GM18907 (cell line): ENCODE results near the gene FRMD8.

Experiments
- ATAC-seq: cut with Tn5 transposase; IDR thresholded peaks from one replicate; pipeline ENCODE4 v1.9.1; 2021; ENCODE audit warnings: mild to moderate bottlenecking, moderate library complexity; ENCODE audit not compliant: unreplicated experiment

The FRMD8 gene

DNA sequence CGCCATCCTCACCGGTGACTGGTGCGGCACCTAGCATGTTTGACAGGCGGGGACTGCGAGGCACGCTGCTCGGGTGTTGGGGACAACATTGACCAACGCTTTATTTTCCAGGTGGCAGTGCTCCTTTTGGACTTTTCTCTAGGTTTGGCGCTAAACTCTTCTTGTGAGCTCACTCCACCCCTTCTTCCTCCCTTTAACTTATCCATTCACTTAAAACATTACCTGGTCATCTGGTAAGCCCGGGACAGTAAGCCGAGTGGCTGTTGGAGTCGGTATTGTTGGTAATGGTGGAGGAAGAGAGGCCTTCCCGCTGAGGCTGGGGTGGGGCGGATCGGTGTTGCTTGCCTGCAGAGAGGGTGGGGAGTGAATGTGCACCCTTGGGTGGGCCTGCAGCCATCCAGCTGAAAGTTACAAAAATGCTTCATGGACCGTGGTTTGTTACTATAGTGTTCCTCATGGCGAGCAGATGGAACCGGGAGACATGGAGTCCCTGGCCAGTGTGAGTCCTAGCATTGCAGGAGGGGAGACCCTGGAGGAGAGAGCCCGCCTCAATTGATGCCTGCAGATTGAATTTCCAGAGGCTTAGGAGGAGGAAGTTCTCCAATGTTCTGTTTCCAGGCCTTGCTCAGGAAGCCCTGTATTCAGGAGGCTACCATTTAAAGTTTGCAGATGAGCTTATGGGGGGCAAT, 37.2 kb downstream of the FRMD8 start:
- ATAC-seq = no peak

DNA sequence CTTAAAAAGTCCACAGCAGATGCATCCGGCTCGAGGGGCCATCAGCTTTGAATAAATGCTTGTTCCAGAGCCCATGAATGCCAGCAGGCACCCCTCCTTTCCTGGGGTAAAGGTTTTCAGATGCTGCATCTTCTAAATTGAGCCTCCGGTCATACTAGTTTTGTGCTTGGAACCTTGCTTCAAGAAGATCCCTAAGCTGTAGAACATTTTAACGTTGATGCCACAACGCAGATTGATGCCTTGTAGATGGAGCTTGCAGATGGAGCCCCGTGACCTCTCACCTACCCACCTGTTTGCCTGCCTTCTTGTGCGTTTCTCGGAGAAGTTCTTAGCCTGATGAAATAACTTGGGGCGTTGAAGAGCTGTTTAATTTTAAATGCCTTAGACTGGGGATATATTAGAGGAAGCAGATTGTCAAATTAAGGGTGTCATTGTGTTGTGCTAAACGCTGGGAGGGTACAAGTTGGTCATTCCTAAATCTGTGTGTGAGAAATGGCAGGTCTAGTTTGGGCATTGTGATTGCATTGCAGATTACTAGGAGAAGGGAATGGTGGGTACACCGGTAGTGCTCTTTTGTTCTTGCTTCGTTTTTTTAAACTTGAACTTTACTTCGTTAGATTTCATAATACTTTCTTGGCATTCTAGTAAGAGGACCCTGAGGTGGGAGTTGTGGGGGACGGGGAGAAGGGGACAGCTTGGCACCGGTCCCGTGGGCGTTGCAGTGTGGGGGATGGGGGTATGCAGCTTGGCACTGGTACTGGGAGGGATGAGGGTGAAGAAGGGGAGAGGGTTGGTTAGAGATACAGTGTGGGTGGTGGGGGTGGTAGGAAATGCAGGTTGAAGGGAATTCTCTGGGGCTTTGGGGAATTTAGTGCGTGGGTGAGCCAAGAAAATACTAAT, 38.0 kb downstream of the FRMD8 start:
- ATAC-seq = no peak

DNA sequence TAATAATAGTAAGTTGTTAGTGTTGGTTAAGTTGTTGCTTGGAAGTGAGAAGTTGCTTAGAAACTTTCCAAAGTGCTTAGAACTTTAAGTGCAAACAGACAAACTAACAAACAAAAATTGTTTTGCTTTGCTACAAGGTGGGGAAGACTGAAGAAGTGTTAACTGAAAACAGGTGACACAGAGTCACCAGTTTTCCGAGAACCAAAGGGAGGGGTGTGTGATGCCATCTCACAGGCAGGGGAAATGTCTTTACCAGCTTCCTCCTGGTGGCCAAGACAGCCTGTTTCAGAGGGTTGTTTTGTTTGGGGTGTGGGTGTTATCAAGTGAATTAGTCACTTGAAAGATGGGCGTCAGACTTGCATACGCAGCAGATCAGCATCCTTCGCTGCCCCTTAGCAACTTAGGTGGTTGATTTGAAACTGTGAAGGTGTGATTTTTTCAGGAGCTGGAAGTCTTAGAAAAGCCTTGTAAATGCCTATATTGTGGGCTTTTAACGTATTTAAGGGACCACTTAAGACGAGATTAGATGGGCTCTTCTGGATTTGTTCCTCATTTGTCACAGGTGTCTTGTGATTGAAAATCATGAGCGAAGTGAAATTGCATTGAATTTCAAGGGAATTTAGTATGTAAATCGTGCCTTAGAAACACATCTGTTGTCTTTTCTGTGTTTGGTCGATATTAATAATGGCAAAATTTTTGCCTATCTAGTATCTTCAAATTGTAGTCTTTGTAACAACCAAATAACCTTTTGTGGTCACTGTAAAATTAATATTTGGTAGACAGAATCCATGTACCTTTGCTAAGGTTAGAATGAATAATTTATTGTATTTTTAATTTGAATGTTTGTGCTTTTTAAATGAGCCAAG, 38.9 kb downstream of the FRMD8 start:
- ATAC-seq = no peak

DNA sequence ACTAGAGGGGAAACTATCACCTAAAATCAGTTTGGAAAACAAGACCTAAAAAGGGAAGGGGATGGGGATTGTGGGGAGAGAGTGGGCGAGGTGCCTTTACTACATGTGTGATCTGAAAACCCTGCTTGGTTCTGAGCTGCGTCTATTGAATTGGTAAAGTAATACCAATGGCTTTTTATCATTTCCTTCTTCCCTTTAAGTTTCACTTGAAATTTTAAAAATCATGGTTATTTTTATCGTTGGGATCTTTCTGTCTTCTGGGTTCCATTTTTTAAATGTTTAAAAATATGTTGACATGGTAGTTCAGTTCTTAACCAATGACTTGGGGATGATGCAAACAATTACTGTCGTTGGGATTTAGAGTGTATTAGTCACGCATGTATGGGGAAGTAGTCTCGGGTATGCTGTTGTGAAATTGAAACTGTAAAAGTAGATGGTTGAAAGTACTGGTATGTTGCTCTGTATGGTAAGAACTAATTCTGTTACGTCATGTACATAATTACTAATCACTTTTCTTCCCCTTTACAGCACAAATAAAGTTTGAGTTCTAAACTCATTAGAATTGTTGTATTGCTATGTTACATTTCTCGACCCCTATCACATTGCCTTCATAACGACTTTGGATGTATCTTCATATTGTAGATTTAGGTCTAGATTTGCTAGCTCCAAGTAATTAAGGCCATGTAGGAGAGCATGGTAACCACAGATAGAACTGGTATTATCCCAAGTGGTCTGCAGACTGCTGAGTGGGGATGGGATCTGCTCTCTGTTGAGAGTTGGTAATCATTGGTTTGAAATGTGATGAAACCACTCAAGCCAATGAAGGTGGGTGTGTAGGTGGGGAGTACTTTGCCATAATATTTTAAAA, 39.8 kb downstream of the FRMD8 start:
- ATAC-seq = no peak

DNA sequence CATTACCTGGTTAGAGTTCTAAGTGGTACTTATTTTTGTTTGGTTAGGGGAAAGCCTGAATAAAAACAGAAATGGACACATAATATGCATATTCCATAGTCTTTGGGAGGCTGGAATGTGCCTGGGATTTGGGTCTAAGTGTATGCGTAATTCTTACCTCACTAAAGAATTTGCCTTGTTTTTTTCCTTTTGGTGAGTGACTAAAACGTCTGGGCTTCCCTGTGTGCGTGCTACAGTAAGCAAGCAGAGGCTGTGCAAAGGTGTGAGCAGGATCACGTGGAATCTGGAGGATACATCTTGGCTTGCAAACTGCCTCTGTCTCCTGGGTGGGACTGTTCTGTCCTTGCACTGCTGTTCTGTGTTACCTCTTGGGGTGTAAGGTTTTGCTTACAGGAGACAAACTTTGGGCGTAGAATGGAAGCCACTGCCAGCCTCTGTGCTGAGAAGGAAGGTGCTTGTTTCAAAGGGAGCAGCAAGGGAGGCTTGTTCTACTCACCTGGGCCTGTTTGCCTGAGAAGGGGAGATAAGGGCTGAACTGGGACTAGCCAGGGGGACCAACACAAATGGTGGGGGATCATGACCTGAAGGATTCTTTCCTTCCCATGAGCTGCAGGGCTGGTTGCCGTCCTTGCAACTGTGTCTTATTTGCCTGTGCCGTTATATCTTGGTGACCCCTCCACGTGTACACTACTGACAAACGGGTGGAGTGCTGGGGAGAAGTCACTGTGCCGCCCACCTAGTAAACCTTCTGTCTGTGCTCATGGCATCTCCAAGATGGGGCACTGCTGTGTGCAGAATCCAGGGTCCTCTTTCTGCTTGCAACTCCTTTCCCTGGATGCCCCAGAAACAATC, 40.6 kb downstream of the FRMD8 start:
- no peak for ATAC-seq

DNA sequence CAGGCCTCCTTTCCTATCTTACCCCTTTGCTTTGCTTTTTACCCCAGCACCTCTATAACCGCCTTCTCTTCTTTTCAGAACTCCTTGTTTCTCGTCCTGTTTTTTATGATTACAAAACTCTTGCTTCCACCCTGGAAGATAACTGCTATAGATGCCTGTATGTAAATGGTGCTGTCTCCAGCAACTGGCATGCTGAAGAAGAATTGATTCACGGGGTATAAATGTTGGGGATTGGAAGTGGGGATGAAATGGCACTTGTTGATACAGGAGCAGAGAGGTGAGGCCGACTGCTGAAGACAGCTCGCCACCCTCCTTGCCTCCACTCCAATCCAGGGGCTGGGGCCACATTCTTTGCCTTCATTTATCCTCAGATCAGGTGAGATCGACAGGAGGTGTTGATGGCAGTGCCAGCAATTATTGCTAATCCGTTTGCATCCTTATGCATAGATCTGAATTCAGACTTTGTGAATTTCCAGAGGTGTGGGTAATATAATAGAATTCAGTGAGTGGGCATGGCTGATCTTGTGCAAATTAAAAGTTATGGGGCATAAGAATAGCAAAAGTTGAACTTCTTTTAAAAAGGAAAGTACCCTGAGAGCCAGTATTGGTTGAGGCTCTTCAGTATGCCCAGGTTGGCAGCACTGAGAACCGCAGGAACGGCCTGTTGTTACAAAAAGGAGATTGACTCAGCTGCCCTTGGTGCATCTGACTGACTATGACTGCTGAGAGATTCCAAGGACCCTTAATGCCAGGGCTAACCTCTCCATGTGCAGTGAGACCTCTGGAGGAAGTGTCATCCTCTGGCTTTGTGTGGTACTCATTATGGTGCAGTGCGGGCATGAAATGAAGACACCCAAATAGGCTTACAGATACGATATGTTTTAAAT, 41.5 kb downstream of the FRMD8 start:
- no peak for ATAC-seq

DNA sequence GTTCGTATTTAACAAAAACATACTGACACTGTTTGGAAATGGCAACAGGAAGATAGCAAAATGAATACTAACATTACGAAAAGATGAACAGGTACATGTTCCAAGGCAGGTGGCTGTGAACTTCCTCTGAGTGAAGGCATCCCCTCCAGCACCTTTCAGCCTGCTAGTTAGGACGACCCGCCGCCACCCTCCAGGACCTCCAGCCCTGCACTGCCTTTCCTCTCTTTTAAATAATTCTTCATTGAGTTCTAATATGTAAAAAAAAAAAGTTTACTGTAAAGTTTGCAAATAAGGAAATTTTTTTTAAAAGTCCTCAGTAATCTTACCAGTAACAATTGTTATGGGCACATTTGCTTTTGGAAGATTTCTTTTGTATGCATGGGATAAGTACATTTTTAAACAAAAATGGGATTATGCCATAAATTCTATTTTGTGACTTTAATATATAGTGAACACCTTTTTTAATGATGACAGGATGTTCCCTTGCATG, 42.2 kb downstream of the FRMD8 start:
- ATAC-seq = no peak

DNA sequence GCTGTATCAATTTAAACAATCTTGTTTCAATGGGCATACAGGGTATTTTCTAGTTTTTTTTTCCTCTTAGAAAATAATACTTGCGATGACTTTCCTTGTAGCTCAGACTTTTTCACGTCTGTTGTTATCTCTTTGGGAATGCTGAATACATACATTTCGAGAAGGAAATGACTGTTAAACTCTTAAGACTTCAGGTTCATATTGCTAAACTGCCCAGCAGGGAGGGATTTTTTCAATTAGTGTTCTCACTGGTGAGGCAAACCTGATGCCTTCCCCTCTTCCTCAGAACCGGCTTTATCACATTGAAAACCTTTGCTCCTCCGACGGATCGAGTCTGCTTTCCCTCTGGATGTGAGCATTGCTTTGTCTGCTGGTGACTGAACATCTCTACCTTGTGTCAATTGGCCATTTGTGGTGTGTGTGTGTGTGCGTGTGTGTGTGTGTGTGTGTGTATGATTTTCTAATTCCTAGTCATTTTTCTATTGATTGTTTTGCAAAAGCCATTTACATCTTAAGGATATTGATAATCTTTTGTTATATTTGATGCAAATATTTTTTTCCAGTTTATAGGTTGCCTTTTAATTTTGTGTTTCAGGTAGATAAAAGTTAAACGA, 42.7 kb downstream of the FRMD8 start:
- no peak for ATAC-seq

DNA sequence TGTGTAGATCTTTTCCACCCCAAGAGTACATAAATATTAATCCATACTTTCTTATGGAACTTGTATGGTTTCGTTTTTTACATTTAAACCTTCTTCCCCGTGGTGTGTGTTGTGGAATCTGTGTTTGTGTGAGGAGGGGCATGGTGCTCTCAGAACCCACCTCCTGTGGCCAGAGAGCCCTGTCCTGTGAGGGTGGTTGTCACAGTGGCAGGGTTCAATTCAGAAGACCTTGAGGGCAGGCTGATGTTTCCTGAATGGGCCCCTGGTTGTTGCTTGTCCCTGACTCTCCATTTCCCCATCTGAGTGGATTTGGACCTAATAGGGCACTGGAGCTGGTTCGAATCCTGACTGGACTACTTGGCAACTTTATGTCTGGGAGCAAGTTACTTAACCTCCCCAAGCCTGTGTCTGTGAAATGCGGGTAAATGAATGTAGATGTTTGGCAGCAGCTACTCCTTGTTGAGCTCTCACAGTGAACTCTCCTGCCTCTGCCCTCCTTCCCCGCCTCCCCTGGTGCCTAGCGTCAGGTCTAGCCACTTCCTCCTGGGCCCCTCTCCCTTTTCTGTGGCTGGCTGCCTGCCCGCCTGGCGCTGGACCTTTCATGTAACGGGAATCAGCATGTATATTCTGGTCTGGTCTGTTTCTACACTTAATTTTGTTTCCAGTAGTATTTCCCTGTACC, 43.4 kb downstream of the FRMD8 start:
- ATAC-seq = no peak

DNA sequence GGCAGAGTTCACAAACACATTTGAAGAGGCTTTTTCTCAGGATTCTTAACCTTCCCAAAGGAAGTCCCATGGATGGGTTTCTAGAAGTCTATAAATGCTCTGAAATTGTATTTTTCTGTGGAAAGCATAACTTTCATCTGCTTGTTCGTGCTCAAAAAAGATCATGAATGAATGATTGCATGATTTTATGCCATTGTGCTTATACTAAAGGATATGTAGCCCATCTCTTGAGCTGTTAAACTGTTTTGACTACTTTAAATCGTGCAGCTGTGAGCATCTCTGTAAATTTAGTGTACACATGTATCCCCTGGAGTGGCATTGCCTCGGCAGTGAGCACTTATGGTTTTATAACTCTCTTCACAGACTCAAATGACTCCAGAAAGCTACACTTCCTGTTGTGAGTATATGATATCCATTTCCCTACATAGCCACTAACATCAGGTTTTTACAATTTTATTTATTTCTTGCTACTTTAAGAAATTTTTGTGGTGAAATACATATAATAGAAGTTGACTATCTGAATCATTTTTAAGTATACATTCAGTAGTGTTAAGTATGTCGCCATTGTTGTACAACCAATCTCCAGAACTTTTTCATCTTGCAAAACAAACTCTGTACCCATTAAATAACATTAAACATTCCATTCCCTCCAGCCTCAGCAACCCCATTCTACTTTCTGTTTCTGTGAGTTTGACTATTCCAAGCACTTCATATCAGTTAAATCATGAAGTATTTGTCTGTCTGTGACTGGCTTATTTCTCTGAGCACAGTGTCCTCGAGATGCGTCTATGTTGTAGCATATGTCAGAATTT, 44.2 kb downstream of the FRMD8 start:
- ATAC-seq = no peak

DNA sequence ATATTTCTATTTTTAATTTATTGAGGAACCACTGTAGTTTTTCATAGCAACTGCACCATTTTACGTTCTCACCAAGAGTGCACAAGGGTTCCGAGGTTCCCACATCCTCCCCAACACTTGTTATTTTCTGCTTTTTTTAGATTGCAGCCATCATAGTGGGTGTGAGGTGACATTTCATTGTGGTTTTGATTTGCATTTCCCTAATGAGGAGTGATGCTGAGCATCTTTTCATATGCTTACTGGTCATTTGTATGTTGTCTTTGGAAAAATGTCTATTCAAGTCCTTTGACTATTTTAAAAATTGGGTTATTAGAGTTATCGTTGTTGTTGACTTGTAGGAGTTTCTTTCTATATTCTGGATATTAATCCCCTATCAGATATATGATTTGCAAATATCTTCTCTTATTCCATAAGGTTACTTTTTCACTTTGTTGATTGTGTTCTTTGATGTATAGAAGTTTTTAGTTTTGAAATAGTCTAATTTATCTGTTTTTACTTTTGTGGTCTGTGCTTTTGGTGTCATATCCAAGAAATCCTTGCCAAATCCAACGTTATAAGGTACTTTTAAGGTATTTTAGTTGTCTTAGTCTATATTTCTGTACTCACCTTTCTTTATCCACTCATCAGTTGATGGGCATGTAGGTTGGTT, 45.1 kb downstream of the FRMD8 start:
- ATAC-seq = no peak

DNA sequence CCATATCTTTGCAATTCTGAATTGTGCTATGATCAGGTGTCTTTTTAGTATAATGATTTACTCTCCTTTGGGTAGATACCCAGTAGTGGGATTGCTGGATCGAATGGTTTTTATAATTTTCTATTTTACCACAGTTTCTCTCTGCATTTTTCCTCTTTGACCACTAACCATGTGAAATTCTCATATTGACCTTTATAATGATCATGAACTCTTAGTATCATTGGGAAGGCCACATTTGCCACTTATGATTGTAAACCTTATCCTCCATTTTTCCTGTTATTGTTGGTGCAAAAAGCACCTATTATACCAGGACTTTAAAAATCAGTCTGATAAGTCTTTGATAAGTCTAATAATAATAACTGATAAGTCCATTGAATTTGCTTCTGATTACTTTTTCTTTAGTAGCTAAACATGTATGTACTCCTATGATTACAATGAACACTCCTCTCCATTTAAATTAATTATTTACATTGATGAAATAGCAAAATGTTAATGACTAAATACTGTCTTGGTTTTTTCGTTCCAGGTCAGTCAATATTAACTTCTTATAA, 45.7 kb downstream of the FRMD8 start:
- ATAC-seq = no peak

DNA sequence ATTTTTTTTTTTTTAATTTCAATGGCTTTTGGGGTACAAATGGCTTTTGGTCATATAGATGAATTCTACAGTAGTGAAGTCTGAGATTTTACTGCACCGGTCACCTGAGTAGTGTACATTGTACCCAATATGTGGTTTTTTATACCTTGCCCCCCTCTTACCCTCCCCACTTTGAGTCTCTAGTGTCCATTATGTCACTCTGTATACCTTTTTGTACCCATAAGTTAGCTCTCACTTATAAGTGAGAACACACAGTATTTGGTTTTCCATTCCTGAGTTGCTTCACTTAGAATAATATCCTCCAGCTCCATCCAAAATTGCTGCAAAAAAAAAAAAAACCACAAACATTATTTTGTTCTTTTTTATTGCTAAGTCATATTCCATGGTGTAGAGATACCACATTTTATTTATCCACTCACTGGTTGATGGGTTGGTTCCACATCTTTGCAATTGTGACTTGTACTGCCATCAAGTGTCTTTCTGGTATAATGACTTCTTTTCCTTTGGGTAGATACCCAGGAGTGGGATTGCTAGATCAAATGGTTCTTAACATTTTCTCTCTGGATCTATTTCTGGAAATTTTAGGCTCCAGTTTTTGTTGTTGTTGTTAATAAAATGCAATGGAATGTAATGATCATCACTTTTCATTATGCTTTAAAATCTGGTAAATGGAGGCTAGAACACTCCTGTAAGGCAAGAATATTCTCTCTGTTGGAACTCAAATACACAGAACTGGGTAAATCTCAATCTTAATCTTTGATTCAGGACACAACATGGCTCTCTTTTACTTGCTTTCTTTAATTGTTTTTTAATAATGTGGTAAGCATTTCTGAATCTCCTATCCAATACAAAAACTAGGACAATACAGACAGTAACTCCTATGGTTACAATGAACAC, 46.5 kb downstream of the FRMD8 start:
- no peak for ATAC-seq

DNA sequence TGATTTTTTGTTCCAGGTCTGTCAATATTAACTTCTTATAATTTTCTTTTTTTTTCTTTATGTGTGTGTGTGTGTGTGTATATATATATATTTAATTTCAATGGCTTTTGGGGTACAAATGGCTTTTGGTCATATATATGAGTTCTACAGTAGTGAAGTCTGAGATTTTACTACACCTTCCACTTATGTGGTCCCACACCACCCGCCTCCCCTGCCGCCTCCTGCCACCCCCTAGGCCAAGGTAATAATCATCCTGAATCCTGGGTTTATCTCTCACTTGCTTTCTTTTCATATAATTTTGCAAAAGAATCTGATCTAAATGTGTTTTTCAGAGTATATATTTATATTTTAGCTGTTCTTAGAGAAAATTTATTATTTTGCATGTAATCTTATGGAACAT, 47.2 kb downstream of the FRMD8 start:
- no peak for ATAC-seq
